Jurkat, Clone E6-1 (cell line): Measurements from ENCODE around the gene AANAT.

Experiments
- DNase-seq: peaks from one replicate; pipeline ENCODE4 v3.0.0-alpha.2; 2011; ENCODE audit warnings: low read depth, low spot score
- H3K4me3 ChIP-seq: 2 replicates; pipeline ENCODE4 v1.5.1; 2011; ENCODE audit warnings: mild to moderate bottlenecking, low read length, control low read depth, moderate library complexity

Gene AANAT

DNA sequence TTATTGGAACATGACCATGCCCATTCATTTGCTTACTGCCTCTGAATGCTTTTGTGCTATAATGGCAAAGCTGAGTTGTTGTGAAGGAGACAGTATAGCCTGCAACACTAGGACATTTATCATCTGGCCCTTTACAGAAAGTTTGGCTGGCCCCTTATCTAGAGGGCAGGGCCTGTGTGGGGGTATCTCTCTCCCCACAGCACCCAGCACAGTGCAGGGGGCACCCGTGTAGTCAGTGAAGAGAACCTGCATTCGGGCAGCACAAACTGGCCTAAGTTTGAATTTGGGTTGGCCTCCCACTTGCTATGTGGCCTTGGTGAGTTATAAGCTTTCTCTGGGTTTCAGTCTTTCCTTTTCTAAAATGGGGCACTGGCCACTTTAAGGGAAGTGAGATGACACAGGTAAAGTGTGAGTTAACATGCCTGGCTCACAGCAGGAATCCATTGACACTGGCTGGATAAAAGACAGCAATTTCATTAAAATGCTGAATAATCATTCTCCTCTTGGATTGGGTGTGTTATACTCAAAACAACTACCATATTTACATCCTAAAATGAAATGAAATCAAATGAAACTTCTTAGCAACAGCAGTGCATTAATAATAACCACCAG lies 26.5 kb upstream of the AANAT start:
- no peak overlapping the region for H3K4me3 ChIP-seq
- no peak for DNase-seq

DNA sequence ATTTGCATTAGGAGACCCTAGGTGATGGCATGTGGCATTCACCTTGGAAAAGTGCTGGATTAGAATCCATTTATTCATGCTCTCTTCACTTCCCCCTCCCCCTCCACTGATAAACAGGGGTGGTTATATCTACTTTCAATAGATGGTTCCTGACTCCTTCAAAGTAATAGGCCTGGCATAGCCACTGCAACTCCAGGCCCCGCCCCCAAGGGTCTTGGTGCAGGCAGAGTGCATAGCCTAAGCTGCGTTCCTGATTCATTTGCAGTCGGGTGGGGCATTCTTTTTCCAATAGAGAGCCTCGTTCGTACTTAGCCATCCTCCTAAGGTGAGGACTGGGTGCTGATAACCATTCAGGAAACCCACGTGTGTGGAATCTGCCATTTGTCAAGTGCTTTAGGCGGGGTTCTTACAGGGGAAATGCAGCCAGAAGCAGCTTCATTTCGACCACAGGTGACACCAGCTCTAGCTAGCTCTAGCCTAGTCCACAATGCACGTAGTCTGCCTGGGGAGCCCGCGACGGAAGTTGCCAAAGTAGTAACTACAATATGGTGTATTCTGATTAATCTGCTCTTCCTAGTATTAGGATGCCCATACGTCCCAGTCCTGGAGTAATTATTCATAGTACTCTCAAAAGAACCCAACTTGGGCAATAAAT lies 25.6 kb upstream of the AANAT start:
- DNase-seq: no peak
- no peak overlapping the region for H3K4me3 ChIP-seq

DNA sequence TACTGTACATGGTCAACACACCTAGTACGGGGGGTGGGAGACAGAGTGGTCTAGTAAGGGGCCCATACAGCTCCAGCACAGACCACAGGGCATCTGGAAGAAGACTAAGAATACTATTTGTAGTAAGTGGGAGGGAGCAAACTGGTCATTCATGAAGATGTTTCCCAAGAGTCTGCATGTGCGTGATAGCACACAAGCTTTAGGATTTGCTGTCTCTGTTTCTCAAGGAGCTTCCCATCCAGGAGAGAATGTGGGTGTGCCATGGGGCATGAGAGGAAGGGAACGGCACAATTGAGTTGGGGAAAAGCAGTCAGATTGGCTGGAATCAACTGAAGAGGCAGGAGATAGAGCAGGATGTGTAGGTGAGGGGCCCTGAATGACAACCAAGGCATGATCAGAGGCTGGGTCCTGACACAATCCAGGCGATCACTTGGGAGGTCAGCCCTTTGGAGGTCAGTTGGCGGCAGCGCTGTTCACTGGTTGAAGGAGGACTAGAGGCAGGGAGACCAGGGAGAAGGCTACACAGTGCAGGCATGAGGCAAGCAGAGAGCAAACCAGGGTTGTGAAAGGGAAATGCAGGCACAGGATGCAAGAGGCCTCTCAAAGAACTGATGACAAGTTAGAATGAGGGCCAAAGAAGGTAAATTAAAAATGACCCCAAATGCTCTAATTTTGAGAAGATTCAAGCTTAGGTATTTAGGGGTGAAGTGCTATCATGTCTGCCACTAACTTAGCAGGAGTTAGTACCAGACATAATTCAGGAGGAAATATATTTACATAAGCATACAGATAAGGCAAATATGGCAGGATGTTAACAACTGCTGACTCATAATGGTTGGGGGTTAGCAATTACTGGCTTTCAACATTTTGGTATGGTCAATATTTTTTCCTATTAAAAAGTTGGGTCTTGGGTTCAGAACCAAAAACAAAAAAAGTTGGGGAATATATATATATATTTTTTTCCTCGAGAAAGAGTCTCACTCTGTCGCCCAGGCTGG lies 24.8 kb upstream of the AANAT start:
- no peak for DNase-seq
- H3K4me3 ChIP-seq: no peak overlapping the region

DNA sequence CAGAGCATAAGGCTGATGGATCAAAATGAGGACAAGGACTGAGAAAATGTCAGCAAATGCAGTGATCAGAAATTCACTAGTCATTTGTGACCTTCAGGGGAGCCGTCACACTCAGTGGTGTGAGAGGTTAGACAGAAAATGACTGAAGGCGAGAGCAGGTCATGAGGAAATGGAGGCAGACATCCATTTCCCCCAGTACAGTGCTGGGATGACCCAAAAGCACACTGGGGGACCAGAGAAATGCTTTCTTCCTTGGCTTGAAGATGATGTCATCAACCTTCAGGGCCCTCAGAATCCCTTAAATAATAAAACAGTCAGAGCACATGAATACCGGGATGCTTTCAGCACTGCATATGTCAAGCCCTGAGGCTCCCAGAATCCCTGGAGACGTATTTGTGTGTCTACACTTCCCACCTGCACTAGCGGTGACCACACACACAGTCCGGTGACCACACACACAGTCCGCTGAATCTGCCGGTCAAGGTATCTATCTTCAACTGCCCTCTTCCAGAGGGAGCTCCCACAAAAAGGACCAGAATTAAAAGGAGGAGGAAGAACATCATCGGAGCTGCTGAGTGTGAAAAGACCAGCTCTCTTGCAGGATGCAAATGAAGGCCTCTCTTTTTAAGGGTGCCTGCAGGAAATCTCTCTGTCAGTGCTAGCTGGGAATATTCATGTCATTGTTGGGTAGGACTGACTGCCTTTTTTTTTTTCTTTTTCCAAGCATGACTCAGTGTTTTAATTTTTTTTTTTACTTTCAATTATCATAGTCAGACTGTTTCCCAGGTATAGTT lies 22.7 kb upstream of the AANAT start:
- H3K4me3 ChIP-seq: no peak overlapping the region
- DNase-seq: no peak

DNA sequence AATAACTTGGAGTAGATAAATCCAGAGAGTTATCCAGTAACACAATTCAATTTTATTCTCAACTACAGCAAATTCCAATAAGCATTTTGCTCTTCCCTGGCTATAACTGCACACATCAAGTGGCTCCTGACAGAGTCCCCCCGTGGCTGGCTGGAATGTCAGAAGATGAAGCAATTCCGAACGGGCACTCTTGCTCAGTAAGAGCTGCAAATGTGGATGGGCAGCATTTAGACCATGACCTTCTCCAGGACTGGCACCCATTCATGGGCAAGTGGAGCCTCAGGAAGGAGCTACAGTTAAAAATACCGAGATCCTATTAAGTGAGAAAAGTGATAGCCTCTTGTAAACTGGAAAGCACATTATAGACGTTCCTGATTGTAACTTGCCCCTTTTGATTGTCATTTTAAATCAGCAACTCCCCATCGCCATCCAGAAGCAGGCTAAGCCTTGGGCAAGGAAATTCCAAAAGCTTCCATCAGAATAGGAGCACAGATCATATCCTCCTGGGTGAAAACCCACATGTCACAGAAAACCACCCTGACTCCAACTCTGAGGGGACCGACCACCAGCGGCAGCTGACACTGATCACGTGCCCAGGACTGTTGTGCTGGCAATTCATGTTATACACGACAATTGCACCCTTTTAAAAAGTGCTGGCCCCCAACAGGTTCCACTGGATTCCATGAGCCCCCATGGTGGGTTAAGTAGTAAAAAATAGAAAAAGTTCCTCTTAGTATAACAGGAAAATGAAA lies 21.5 kb upstream of the AANAT start:
- no peak overlapping the region for H3K4me3 ChIP-seq
- DNase-seq: no peak

DNA sequence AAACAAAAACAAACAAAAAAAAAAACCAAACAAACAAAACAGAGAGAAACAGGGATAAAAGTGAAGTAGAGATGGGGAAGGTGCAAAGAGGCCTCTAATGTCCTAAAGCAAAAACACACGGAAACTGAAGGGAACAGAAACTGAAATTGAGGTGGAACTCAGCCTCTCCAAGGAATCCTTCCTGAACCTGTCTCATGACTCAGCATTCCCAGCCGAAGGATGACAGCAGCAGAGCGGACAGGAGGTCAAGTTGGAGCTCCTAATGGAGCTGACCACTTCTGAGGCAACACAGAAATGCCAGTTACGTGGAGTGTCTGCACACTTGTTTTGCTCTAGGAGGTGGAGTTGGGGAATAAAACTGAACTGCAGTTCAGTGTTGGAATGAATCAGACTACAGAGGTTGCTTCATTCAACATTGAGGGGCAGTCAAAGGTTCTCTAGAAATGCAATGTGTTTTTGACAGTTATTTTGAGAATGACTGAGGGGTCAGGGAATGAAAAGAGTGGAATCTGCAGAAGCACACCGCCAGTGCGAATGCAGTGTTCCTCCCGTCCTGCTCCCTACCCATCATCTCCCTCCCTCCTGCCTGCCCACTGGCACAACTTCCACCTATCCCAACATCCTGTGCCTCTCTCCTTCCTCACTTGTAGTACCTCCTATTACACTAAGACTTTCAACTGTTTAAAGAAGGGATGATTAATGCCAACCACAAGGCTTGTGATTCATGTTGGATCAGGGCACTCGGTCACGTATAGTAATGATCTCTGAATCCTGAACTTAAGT lies 20.8 kb upstream of the AANAT start:
- no peak for DNase-seq
- no peak overlapping the region for H3K4me3 ChIP-seq

DNA sequence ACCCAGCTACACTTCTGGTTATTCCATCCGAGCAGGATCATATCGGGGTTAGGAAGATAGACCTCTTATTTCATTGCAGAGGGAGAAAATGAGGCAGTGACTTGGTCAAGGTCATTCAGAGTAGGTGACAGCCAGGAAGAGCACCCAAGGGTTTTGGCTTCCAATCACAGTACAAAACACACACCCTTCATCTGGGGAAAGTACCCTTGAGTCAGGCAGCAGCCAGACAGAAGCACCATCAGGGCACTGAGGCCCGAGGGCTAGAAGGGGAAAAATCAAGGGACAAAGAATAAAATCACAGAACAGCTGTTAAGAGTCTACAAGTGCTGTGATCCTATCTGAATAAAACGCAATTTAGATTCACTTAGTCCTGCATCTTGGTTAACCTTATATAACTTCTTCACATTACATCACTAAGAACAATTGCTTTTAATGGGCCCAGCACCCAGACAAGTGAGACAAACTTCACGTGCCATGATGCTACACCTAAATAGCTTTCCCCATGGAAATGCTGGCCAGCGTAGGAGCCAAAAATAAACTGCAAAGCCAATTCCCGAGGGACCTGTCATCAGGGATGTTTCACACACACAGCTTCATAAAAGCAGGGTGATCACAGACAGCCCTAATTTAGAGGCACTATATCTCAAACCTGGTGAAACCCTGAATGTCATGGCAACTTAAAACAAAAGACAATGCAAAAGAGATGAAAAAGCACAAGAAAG lies 19.3 kb upstream of the AANAT start:
- no peak for DNase-seq
- no peak overlapping the region for H3K4me3 ChIP-seq

DNA sequence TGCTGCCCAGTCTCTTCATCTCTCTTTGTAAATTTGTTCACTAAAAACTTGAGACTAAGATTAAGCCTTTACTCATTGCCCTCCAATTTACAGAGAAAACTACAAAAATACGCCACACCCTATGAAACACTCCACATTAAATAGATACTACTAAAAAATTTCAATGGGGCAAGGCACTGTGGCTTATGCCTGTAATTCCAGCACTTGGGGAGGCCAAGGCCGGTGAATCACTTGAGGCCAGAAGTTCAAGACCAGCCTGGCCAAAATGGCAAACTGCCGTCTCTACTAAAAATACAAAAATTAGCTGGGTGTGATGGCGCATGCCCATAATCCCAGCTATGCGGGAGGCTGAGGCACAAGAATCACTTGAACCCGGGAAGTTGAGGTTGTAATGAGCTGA lies 18.3 kb upstream of the AANAT start:
- no peak overlapping the region for H3K4me3 ChIP-seq
- DNase-seq: no peak

DNA sequence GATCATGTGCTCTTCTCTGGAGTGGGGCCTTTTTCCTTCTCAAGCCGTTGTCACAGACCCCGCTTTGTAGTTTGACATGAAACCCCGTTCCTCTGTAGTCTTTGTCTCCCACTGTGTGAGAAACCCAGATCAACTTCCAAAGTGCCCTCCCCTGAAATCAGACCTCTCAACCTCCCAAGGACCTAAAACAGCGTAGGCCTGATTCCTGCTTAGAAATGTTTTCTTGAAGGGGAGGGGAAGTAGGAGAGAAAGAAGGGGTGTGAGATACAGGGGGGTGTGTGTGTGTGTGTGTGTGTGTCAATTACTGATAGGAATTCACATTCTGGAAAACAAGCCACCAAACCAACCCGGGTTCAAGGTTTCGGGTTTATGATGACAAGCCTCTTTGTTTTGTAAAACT lies 15.9 kb upstream of the AANAT start:
- DNase-seq: no peak

DNA sequence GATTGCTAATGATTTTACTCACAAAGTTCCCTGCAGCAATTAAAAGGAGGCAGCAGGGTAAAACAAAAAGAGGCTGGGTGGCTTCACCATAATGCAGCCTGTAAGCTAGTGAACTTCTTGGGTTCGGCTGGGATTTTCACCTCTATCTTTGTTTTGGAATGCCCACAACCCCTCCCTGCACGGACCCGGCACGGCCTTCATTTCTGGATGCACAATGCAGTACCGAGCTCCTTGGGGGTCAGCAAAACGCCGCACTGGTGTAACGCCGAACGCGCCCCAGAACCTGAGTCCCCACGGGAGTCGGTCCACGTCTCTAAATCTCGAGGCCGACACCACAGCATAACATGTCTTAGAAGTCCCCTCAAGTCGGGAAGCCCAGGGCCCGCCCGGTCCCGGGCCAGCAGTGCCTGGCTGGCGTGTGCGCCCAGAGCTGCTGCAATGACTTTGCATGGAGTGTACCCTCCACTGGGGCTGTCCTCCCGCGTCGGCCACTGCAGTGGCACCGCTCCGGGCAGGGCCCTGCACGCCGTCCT lies 15.2 kb upstream of the AANAT start:
- H3K4me3 ChIP-seq: peak overlapping the region; percentile 75
- no peak for DNase-seq

More for the DNA sequence above, 15.9 kb upstream of the AANAT start:
- H3K4me3 ChIP-seq: peak overlapping the region; percentile 75

DNA sequence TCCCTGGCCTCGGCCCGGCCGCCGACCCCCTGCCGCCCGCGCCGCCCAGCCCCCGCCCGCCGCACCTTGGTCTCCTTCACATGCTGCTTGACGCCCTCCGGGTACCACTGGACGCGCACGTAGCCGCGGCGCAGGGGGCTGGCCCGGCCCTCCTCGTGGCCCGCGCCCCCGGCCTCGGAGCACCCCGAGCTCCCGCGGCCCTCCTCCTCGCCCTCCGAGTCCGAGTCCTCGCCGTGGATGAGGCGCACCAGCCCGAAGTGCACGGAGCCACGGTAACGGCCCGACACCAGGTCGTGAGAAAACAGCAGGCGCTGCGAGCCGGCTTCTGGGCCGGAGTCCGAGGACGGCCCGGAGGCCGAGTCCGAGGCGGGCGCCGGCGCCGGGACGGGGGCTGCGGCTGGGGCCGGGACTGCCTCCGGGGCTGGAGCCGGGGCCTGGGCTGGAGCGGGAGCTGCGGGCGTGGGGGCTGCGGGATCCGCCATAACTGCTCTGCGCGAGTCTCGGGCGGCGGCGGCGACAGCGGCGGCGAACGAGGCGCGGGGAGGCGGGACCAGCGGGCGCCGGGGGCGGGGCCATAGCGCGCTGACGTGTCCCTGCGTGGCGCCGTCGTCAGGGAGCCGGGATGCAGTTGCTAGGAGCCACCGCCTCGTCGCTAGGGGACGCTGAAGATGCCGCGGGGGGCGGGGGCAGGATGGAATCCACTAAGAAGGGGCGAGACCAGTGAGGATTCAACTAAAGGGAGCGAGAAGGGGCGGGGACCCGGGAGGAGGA lies 14.6 kb upstream of the AANAT start, which contains the start of gene UBE2O:
UBE2O (minus strand) TSS at position 493 of the 771 bp plus-strand sequence; CDS start at position 482, 11 bp downstream.
- H3K4me3 ChIP-seq: peak within 1 kb of the TSS; percentile 75

DNA sequence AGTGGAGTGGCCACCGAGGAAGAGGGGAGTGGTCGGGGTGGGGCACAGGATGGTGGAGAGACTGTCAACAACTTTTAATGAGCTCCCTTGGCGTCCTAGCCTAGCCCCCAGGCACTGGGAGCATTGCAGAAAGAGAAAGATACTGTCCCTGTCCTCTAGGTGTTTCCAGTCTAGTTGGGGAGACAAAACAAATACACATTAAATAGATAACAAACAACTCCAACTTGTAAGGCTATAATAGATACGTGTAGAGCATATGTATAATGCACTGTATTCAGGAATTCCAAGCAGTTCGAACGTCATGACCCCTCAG lies 14.0 kb upstream of the AANAT start:
- DNase-seq: no peak
- no peak overlapping the region; the same call in 1 of the 2 replicates for H3K4me3 ChIP-seq

More for the DNA sequence above, 14.6 kb upstream of the AANAT start, which contains the start of gene UBE2O:
- peak; percentile 81 for DNase-seq

DNA sequence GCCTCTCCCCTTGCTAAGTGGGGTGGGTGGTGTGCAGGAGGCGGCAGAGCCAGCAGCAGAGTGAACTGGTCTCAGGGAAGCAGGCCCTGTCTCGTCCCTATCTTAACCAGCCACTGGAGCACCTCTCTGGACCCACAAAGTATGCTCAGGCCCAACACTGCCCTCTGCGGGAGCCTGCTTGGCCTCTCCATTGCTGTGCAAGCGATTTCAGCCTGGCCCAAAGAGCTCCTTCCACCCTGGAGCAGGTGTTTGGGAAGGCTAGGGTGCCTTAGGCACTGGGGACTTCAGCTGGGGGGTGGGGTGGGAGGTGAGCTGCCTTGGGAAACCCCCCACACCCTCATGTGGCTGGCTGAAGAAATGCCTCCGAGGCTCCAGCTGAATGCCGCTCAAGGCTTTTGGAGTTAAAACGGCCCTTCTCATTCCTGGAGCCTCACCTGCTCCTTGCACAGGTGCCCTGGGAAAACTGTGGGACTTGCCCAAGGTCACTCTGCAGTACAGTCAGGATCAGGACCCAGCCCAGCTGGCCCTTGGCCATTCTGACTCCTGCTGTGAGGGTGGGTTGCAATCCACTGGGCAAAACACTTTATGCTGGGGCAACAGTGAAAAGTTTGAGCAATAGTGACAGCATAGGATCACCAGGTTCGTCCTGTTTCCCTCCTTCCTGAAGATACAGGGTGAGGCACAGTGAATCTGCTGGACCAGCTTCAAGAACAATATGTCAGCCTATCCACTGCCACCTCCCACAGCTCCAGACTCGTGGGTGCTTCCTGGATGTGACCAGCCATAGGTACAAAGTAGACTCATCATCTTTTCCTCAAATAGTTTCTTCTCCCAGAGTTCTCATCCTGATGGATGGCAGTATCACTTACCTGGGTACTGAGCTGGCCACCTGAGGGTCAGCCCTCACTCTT lies 8.6 kb upstream of the AANAT start:
- H3K4me3 ChIP-seq: no peak overlapping the region
- no peak for DNase-seq

DNA sequence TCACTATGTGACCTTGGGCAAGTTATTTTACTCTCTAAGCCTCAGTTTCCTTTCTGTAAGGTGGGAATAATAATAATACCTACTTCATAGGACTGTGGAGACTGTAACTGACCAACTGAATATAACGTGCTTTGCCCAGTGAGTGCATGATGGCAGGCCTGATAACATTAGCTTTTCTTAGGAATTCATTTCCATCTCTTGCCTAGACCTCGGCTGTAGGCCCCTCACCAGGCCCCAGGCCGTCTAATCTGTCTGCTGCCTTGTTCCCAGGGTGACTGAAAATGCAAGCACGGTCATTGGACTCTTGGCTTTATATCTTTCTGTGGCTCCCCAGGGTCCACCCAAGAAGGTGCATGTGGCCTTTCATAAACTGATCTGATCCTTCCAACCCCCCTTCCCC lies 7.7 kb upstream of the AANAT start:
- no peak for DNase-seq
- H3K4me3 ChIP-seq: no peak overlapping the region
